GM20000 (cell line): ENCODE measurements around the gene MECP2.
"Not testable (repeated sequence)": the region's sequence is repeated elsewhere in the genome, so short reads cannot be mapped to it uniquely, and the experiment has no call there.

Experiments used
- DNase-seq: peaks from one replicate; pipeline ENCODE4 v3.0.0; 2012; ENCODE audit warnings: low spot score
- CTCF ChIP-seq: IDR thresholded peaks from 2 replicates; pipeline ENCODE4 v1.5.1; 2012; ENCODE audit warnings: mild to moderate bottlenecking, control low read depth; ENCODE audit errors: extremely low read depth, missing control alignments

MECP2 gene

GRCh38 chrX:154097589-154098541, at the start of gene MECP2:
MECP2 (minus strand) TSS chrX:154097717.
- TF ChIP-seq CTCF = no peak
- DNase-seq = peak; percentile 95

GRCh38 chrX:154144010-154144409, 46.5 kb upstream of the MECP2 start, which contains the start of gene OPN1LW:
OPN1LW (plus strand) TSS chrX:154144243; CDS start chrX:154144284, 41 bp downstream.
- DNase-seq = not testable (repeated sequence)

GRCh38 chrX:154142950-154143745, 45.6 kb upstream of the MECP2 start:
- no peak for TF ChIP-seq CTCF
- no peak for DNase-seq

- no peak for TF ChIP-seq CTCF
- no peak for DNase-seq
Observed at GRCh38 chrX:154142386-154142785, 44.9 kb upstream of the MECP2 start.

- TF ChIP-seq CTCF = no peak
- no peak for DNase-seq
Observed at GRCh38 chrX:154140742-154141141, 43.2 kb upstream of the MECP2 start.

- DNase-seq = no peak
- no peak for TF ChIP-seq CTCF
Observed at GRCh38 chrX:154140206-154140605, 42.7 kb upstream of the MECP2 start.

GRCh38 chrX:154138857-154139256, 41.3 kb upstream of the MECP2 start:
- no peak for DNase-seq
- no peak for TF ChIP-seq CTCF
